Right atrium auricular region (tissue), 2 donors: ENCODE measurements around the gene SLC2A5. TPM values are rescaled to one million over a fixed set of nuclear protein-coding genes. Genes with fewer than 3 reads are reported as not detected.

ENCODE experiments used
- DNase-seq: peaks from one replicate; pipeline ENCODE4 v3.0.0-alpha.2; 2019; ENCODE audit warnings: low spot score
- H3K27ac ChIP-seq, 2 donors: fragments of 200-600 bp; sonication (generic); 1 replicate in 1 of 2; 2 replicates in 1 of 2; pipeline ENCODE4 v1.5.1; 2016 to 2019
- H3K27me3 ChIP-seq, 2 donors: fragments of 200-600 bp; sonication (generic); one replicate each; pipeline versions ENCODE4 v1.5.1 to v1.6.0; 2017 to 2019
- H3K36me3 ChIP-seq: fragments of 200-600 bp; sonication (generic); one replicate; pipeline ENCODE4 v1.5.1; 2016
- H3K4me1 ChIP-seq, 2 donors: fragments of 200-600 bp; sonication (generic); one replicate each; pipeline versions ENCODE4 v1.5.1 to v1.6.0; 2017 to 2019
- H3K4me3 ChIP-seq, 2 donors: fragments of 200-600 bp; sonication (generic); 1 replicate in 1 of 2; 2 replicates in 1 of 2; pipeline ENCODE4 v1.5.1; 2017 to 2019; ENCODE audit warnings: mild to moderate bottlenecking in 1 of 2, moderate library complexity in 1 of 2
- H3K9me3 ChIP-seq, 2 donors: fragments of 200-600 bp; sonication (generic); one replicate each; pipeline ENCODE4 v1.5.1; 2019
- total RNA-seq, 2 donors: library from RNA; depleted of rRNA; stranded (reverse); fragments of >200 nt; gene quantifications; one replicate each; pipeline ENCODE4 v1.1.0, GENCODE V29; 2016
- TF ChIP-seq, protein P1 (sequence below), 2 donors: fragments of 200-600 bp; sonication (generic); IDR thresholded peaks; one replicate each; pipeline ENCODE4 v1.5.1; 2019; ENCODE audit warnings: antibody characterized with exemption in 2 of 2

SLC2A5 gene
- total RNA-seq, 2 donors from 2014 or later, result 0.26 to 0.94 TPM

GRCh38 chr1:9080705-9081291 is 11.4 kb upstream of the SLC2A5 start:
- Histone ChIP-seq H3K27ac (no peak overlapping the region), H3K36me3 (no peaks in the 10 kb centered on the region), H3K27me3 (no peaks in the 10 kb centered on the region), H3K9me3 (no peaks in the 10 kb centered on the region), H3K4me3 (no peak overlapping the region), H3K4me1 (peaks cover 0 to 15% of the 10 kb centered on the region in 2 donors)
- DNase-seq, result no peak
- TF ChIP-seq, protein P1, sequence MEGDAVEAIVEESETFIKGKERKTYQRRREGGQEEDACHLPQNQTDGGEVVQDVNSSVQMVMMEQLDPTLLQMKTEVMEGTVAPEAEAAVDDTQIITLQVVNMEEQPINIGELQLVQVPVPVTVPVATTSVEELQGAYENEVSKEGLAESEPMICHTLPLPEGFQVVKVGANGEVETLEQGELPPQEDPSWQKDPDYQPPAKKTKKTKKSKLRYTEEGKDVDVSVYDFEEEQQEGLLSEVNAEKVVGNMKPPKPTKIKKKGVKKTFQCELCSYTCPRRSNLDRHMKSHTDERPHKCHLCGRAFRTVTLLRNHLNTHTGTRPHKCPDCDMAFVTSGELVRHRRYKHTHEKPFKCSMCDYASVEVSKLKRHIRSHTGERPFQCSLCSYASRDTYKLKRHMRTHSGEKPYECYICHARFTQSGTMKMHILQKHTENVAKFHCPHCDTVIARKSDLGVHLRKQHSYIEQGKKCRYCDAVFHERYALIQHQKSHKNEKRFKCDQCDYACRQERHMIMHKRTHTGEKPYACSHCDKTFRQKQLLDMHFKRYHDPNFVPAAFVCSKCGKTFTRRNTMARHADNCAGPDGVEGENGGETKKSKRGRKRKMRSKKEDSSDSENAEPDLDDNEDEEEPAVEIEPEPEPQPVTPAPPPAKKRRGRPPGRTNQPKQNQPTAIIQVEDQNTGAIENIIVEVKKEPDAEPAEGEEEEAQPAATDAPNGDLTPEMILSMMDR (IDR thresholded peaks at IDR 0.05), result no peak

- no peak for DNase-seq
- TF ChIP-seq, protein P1 (IDR thresholded peaks at IDR 0.05), result no peak
- peaks cover 0 to 8% of the 10 kb centered on the region in 2 donors for H3K4me1 ChIP-seq
- no peaks in the 10 kb centered on the region for H3K27me3 ChIP-seq
- H3K4me3 ChIP-seq, result no peak overlapping the region
- no peak overlapping the region for H3K27ac ChIP-seq
- H3K9me3 ChIP-seq, result no peaks in the 10 kb centered on the region
- H3K36me3 ChIP-seq, result no peaks in the 10 kb centered on the region
Measured at GRCh38 chr1:9079988-9080704, 10.7 kb upstream of the SLC2A5 start.

DNA sequence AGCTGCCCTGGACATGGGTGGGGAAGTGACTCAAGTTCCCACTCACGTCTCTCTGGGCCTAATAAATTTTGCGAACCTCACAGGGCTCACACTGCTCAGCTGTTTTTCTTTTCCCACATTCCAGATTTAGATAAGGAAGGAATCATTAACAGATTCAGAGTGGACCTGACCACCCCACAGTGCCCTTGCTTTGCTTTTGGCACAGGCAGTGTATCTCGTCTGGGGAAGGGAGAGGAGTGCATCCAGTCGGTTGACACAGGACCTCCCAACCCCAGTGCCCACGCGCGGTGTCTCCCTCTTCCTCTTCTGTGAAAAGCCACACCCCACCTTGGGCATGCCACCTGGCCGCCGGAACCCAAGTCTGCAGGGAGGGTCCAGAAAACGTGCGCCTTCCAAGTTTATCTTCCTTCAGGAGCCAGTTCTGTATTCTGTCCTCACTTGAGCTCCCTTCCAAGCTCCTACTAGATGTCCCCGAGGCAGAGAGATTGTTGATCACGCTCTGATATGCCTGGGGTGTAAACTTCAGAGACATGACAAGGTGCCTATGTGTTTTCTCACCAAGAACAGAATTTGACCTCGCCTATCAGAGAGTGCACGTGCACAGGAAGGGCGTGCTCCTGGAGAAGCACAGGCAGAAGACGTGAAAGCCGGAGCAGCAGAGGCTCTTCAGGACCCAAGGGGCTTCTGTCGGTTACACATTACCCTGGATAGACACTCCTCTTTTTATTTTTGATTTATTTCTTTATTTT is 9.5 kb upstream of the SLC2A5 start:
- no peak for DNase-seq
- no peaks in the 10 kb centered on the region for H3K36me3 ChIP-seq
- no peaks in the 10 kb centered on the region for H3K9me3 ChIP-seq

DNA sequence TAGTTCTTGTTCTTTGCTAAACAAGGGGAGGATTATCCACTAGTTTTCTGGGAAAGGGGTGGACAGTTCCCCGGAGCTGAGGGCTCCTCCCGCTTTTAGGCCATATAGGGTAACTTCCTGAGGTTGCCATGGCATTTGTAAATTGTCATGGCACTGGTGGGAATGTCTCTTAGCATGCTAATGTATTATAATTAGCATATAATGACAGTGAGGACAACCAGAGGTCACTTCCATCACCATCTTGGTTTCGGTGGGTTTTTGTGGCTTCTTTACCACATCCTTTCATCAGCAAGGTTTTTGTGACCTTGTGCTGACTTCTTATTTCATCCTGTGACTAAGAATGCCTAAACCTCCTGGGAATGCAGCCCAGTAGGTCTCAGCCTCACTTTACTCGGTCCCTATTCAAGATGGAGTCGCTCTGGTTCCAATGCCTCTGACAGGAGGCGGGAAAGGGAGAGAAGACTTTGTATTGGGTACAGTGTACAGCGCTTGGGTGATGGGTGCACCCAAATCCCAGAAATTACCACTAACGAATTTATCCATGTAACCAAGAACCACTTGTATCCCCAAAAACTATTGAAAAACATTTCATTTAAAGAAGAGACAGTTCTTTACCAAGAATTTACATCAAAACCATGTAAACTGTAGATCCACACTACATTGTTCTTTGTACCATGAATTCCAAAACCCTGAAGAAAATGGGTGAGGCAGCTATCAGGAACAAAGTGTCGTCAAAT is 8.7 kb upstream of the SLC2A5 start:
- Histone ChIP-seq H3K4me3 (no peak overlapping the region), H3K27ac (no peak overlapping the region), H3K9me3 (no peaks in the 10 kb centered on the region), H3K36me3 (no peaks in the 10 kb centered on the region), H3K27me3 (no peaks in the 10 kb centered on the region), H3K4me1 (no peaks in the 10 kb centered on the region)
- no peak for DNase-seq
- TF ChIP-seq, protein P1 (IDR thresholded peaks at IDR 0.05), result no peak

More for the DNA sequence above, 9.5 kb upstream of the SLC2A5 start:
- H3K27ac ChIP-seq, result no peak overlapping the region
- H3K4me3 ChIP-seq, result no peak overlapping the region
- no peaks in the 10 kb centered on the region for H3K4me1 ChIP-seq
- TF ChIP-seq, protein P1 (IDR thresholded peaks at IDR 0.05), result no peak
- H3K27me3 ChIP-seq, result no peaks in the 10 kb centered on the region

DNA sequence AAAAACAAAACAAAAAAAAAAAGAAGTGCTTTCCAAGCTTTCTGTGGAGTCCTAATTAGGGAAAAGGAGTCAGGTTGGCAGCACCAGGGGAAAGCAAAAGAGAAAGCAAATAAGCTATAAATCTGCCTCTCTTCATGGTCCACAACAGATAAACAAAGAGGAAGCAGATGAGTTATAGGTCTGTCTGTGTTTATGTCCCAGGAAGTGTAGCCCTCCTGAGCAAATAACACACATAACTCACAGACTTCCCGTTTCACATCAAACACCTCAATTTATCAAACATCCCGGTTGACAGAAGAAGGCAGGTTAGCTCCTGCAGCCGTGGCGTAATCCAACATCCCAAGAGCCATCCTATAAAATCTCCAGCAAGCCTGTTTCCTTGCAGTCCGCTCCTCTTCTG is 5.6 kb upstream of the SLC2A5 start:
- no peaks in the 10 kb centered on the region for H3K27me3 ChIP-seq
- H3K27ac ChIP-seq, result no peak overlapping the region
- TF ChIP-seq, protein P1 (IDR thresholded peaks at IDR 0.05), result no peak
- no peaks in the 10 kb centered on the region for H3K36me3 ChIP-seq
- H3K9me3 ChIP-seq, result no peaks in the 10 kb centered on the region
- no peak for DNase-seq
- H3K4me1 ChIP-seq, result no peaks in the 10 kb centered on the region
- no peak overlapping the region for H3K4me3 ChIP-seq
